Limb (tissue), 2 donors: ENCODE results near the gene CACHD1.

Experiments
- DNase-seq, 2 donors: peaks; one replicate each; pipeline ENCODE4 v3.0.0-alpha.2; 2016; ENCODE audit errors: extremely low spot score in 2 of 2

Gene CACHD1

GRCh38 chr1:64653466-64653865, 183.5 kb downstream of the CACHD1 start:
- DNase-seq: no peak

GRCh38 chr1:64654519-64655341, 184.8 kb downstream of the CACHD1 start:
- no peak for DNase-seq

- DNase-seq: no peak
Measured at GRCh38 chr1:64655861-64656260, 185.9 kb downstream of the CACHD1 start.

GRCh38 chr1:64659478-64660138, 189.7 kb downstream of the CACHD1 start:
- no peak for DNase-seq

GRCh38 chr1:64663668-64664067, 193.7 kb downstream of the CACHD1 start:
- peak in 1 of 2 donors; percentile 75 for DNase-seq

GRCh38 chr1:64664299-64664698, 194.4 kb downstream of the CACHD1 start:
- peak in 1 of 2 donors; percentile 70 for DNase-seq

GRCh38 chr1:64669098-64669675, 199.3 kb downstream of the CACHD1 start:
- no peak for DNase-seq

GRCh38 chr1:64675718-64676345, 205.9 kb downstream of the CACHD1 start:
- peak in 1 of 2 donors; percentile 30 for DNase-seq

- DNase-seq: no peak
Measured at GRCh38 chr1:64676386-64676785, 206.5 kb downstream of the CACHD1 start.

GRCh38 chr1:64677532-64677931, 207.6 kb downstream of the CACHD1 start:
- no peak for DNase-seq

- no peak for DNase-seq
Measured at GRCh38 chr1:64678366-64678765, 208.4 kb downstream of the CACHD1 start.

GRCh38 chr1:64679177-64679576, 209.2 kb downstream of the CACHD1 start:
- no peak for DNase-seq

GRCh38 chr1:64680599-64680998, 210.7 kb downstream of the CACHD1 start:
- no peak for DNase-seq

GRCh38 chr1:64681043-64681442, 211.1 kb downstream of the CACHD1 start:
- no peak for DNase-seq

GRCh38 chr1:64683419-64683818, 213.5 kb downstream of the CACHD1 start:
- no peak for DNase-seq

- no peak for DNase-seq
Measured at GRCh38 chr1:64685217-64685616, 215.3 kb downstream of the CACHD1 start.

- DNase-seq: no peak
Measured at GRCh38 chr1:64685765-64686341, 215.9 kb downstream of the CACHD1 start.

GRCh38 chr1:64686828-64687724, 217.1 kb downstream of the CACHD1 start:
- peak in 1 of 2 donors; percentile 43 for DNase-seq

- DNase-seq: no peak
Measured at GRCh38 chr1:64687725-64688327, 217.9 kb downstream of the CACHD1 start.

- no peak for DNase-seq
Measured at GRCh38 chr1:64691626-64692025, 221.7 kb downstream of the CACHD1 start.
